BJ (cell line): Measurements from ENCODE around the gene PSD2. TPM values are rescaled to one million over a fixed set of nuclear protein-coding genes. Genes with fewer than 3 reads are reported as not detected.

Source experiments
- CTCF ChIA-PET: fragments of 350-600 bp; formaldehyde crosslinking; extraction: SDS; loops from one replicate; lab custom pipeline; 2021; ENCODE audit warnings: antibody characterized with exemption, inconsistent platforms; lab: Yijun Ruan, JAX
- POLR2A ChIA-PET: fragments of 300-600 bp; sonication (Branson Sonifier 250); formaldehyde crosslinking; extraction: SDS; loops from one replicate; lab custom pipeline; 2021; ENCODE audit warnings: antibody characterized with exemption; lab: Charles Lee
- DNase-seq: peaks from one replicate; pipeline ENCODE4 v3.0.0-alpha.2; 2011; ENCODE audit warnings: low read depth
- H3K27me3 ChIP-seq: 2 replicates; pipeline ENCODE4 v1.6.0; 2011; ENCODE audit warnings: low read length; ENCODE audit not compliant: control insufficient read depth, insufficient read depth
- H3K36me3 ChIP-seq: 2 replicates; pipeline ENCODE4 v1.5.1; 2011; ENCODE audit warnings: low read length; ENCODE audit not compliant: control insufficient read depth, insufficient read depth
- H3K4me3 ChIP-seq: 2 replicates; pipeline ENCODE4 v1.5.1; 2011; ENCODE audit warnings: low read depth, mild to moderate bottlenecking, control low read depth, low read length
- CTCF ChIP-seq: IDR thresholded peaks from 2 replicates; pipeline ENCODE4 v1.5.1; 2011; ENCODE audit warnings: low read depth, mild to moderate bottlenecking, control low read depth, inconsistent platforms, low read length, moderate library complexity; ENCODE audit not compliant: insufficient read depth
- polyA plus RNA-seq: library from polyadenylated mRNA; depleted of rRNA; stranded (reverse); fragments of >200 nt; gene quantifications from 2 replicates; pipeline ENCODE4 v1.2.3, GENCODE V29; 2011

The PSD2 gene
- polyA plus RNA-seq, 1 experiment = 0.04 TPM

- ChIA-PET POLR2A (no interaction called here), CTCF (interaction anchor here (0.6 to 2.7 kb wide), 6 partner anchors 9 to 950 kb away, joined by 3 to 8 read pairs (median 5); no protein-coding TSS in a partner anchor)
- TF ChIP-seq CTCF = no peak
- no peak overlapping the region for H3K4me3 ChIP-seq
- H3K36me3 ChIP-seq = no peaks in the 10 kb centered on the region
- H3K27me3 ChIP-seq = peaks cover 7% of the 10 kb centered on the region
- no peak for DNase-seq
These were observed 76.6 kb downstream of the PSD2 start for GRCh38 chr5:139872052-139872766.

DNA sequence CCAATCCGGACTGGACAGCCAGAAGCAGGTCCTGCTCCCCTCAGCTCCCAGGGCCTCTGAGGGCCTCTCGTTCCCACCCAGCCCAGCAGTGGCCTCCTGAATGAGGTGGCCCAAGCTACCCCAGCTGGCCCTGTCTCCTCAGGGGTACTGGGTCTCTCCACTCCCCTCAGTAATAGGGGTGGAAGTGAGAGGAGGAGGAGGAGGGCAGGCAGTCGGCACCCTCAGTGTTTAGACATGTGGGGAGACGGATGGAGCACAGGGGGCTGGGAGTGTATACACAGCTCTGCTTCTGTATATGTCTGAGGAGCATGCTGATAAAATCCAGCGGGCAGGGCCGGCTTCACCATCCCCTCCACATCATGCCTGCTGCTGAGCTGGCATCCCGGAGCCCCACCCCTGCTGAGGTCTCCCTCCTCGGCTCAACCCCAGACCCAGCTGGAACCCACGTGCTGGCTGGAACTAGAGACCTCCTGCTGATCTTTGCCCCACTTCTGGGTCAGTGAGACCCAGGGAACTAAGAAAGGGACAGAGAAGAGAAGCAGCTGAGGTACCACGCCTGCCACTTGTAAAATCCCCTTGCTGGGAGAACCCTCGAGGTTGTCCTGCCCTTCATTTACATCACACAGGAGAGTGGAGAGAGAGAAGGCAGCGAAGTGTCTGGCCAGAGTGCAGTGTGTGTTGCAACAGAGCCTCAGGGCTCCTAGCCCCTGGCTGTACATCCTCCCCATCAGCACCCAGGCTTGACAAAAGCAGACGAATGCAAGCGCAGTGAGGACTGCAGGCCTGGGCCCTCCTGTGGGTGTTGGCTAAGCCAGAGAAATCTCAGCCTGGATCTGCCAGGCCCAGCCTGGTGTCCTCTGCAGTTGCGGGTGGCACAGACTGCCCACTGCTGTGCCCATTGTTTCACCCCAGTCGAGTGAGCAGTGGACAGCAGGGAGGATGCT lies 77.5 kb downstream of the PSD2 start:
- no peak for DNase-seq
- no peak overlapping the region for H3K4me3 ChIP-seq
- peaks cover 7% of the 10 kb centered on the region for H3K27me3 ChIP-seq
- CTCF ChIA-PET = interaction anchor here (1.2 to 2.7 kb wide), 4 partner anchors 10 to 86 kb away, joined by 3 to 8 read pairs (median 6); no protein-coding TSS in a partner anchor
- H3K36me3 ChIP-seq = no peaks in the 10 kb centered on the region
- POLR2A ChIA-PET = no interaction called here
- no peak for TF ChIP-seq CTCF

DNA sequence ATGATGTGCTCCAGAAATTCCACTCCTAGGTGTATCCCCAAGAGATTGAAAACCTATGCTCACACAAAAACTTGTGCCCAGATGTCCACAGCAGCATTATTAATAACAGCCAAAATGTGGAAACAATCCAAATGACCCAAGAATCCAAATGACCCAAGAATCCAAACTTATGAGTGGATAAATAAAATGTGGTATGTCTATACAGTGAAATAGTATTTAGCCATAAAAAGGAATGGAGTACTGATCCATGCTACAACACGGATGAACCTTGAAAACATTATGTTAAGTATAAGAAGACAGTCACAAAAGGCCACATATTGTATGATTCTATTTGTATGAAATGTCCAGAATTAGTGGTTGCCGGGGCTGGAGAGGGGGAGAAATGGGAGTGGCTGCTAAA lies 80.3 kb downstream of the PSD2 start:
- ChIA-PET POLR2A (no interaction called here), CTCF (interaction anchor here (0.8 kb wide), 1 partner anchor 12 kb away, joined by 3 read pairs; no protein-coding TSS in a partner anchor)
- Histone ChIP-seq H3K4me3 (no peak overlapping the region), H3K36me3 (no peaks in the 10 kb centered on the region), H3K27me3 (peaks cover 5% of the 10 kb centered on the region)
- TF ChIP-seq CTCF = no peak
- DNase-seq = no peak

GRCh38 chr5:139877129-139877597 lies 81.6 kb downstream of the PSD2 start:
- CTCF ChIA-PET = no interaction called here
- DNase-seq = no peak
- no peak for TF ChIP-seq CTCF
- POLR2A ChIA-PET = no interaction called here
- no peaks in the 10 kb centered on the region for H3K36me3 ChIP-seq
- peaks cover 14% of the 10 kb centered on the region for H3K27me3 ChIP-seq
- no peak overlapping the region for H3K4me3 ChIP-seq

- peaks cover 13% of the 10 kb centered on the region for H3K27me3 ChIP-seq
- ChIA-PET CTCF (no interaction called here), POLR2A (no interaction called here)
- no peaks in the 10 kb centered on the region for H3K36me3 ChIP-seq
- no peak for DNase-seq
- TF ChIP-seq CTCF = no peak
- H3K4me3 ChIP-seq = no peak overlapping the region
These were observed 82.5 kb downstream of the PSD2 start for GRCh38 chr5:139878093-139878492.
